AG04449 (cell line): ENCODE data around the gene HBQ1.
A peak's percentile ranks its signal among the peaks of the same experiment; 100 is the strongest.

Source experiments
- CTCF ChIA-PET: fragments of 350-600 bp; formaldehyde crosslinking; extraction: SDS; loops from one replicate; lab custom pipeline; 2021; ENCODE audit warnings: antibody characterized with exemption; lab: Yijun Ruan, JAX
- POLR2A ChIA-PET: fragments of 400-600, 350-600 bp; formaldehyde crosslinking; extraction: SDS; loops from one replicate; lab custom pipeline; 2020; ENCODE audit warnings: antibody characterized with exemption, inconsistent platforms; lab: Yijun Ruan, JAX
- DNase-seq: peaks from one replicate; pipeline ENCODE4 v3.0.0-alpha.2; 2010; ENCODE audit warnings: low read depth, low spot score
- H3K4me3 ChIP-seq: 2 replicates; pipeline ENCODE4 v1.5.1; 2011; ENCODE audit warnings: low read depth, mild to moderate bottlenecking, control low read depth, low read length
- TF ChIP-seq, protein P1 (sequence below): IDR thresholded peaks from one replicate; pipeline ENCODE4 v1.5.1; 2011; ENCODE audit warnings: mild to moderate bottlenecking, moderate library complexity, low read length, control low read depth, inconsistent platforms; ENCODE audit not compliant: insufficient read depth; ENCODE audit errors: missing control alignments

HBQ1 gene

DNA sequence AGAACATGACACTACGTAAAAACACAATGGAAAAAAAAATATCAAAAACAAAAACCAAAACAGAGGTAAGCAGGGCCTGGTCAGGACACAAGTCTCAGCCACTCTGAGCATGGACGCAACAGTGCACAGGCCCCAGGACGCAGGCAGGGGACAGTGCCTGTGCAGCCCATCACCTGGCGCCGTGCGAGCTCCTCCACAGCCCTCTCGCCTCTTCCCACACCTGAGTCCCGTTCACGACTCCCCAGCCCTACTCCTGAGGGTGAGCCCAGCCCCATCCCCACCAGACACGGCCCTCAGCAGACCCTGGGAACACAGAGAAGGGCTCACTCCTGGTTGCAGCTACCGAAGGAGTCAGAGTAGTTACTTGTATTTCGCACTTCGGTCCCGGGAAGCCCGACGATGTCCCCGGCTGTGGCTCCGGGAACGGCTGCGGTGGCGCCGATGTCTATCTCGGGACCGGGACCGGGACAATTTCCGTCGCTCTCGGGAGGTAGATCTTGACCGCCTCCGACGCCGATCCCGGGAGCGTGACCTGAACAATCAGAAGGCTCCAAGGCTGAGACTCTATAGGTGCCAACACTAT lies 9.4 kb downstream of the HBQ1 start:
- ChIA-PET CTCF (interaction anchor here (2.0 to 9.6 kb wide), 2 partner anchors 7 to 93 kb away, joined by 7 to 81 read pairs; partner anchors contain the start of gene HBQ1), POLR2A (interaction anchor here (0.6 kb wide), 1 partner anchor 9 kb away, joined by 3 read pairs; the partner anchor contains the start of gene HBQ1)
- no peak overlapping the region for H3K4me3 ChIP-seq
- TF ChIP-seq, protein P1, sequence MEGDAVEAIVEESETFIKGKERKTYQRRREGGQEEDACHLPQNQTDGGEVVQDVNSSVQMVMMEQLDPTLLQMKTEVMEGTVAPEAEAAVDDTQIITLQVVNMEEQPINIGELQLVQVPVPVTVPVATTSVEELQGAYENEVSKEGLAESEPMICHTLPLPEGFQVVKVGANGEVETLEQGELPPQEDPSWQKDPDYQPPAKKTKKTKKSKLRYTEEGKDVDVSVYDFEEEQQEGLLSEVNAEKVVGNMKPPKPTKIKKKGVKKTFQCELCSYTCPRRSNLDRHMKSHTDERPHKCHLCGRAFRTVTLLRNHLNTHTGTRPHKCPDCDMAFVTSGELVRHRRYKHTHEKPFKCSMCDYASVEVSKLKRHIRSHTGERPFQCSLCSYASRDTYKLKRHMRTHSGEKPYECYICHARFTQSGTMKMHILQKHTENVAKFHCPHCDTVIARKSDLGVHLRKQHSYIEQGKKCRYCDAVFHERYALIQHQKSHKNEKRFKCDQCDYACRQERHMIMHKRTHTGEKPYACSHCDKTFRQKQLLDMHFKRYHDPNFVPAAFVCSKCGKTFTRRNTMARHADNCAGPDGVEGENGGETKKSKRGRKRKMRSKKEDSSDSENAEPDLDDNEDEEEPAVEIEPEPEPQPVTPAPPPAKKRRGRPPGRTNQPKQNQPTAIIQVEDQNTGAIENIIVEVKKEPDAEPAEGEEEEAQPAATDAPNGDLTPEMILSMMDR: no peak
- DNase-seq: no peak

DNA sequence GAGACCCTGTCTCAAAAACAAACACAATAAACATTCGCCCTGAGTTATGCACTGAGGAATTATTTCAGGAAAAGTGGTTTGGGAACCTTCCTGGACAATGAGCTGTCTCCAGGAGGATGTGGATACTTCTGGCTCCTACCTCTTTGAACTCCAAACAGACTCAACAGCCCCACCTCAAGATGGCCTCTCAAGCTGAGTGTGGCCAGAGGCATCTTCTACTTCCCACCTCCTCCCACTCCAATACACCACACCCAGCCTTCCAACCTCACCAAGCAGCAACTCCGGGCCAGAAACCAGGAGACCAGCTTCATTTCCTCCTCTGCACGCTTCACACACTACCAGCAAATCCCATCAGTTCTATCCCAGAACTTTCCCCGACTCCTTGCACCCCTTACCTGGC lies 11.6 kb downstream of the HBQ1 start:
- DNase-seq: no peak
- ChIA-PET CTCF (interaction anchor here (0.8 to 9.6 kb wide), 2 partner anchors 9 to 85 kb away, joined by 6 to 81 read pairs; partner anchors contain the start of gene HBQ1), POLR2A (interaction anchor here (1.1 kb wide), 1 partner anchor 38 kb away, joined by 3 read pairs; the partner anchor contains the start of gene LUC7L)
- TF ChIP-seq, protein P1: no peak
- H3K4me3 ChIP-seq: no peak overlapping the region

DNA sequence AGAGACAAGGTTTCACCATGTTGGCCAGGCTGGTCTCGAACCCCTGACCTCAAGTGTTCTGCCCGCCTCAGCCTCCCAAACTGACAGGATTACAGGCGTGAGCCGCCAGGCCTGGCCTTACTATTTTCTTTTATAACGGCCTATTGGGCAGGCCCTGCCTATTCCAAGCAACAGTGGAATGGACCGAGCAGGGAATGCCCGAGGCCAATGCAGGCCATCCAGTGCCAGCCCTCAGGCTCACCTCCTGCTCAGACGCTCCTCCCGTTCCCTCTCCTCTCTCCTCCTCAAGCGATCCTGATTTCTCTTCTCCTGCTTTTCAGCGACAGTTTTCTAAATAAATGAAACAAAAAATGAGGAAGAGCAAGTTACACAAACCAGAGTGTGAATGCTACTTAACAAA lies 12.4 kb downstream of the HBQ1 start:
- CTCF ChIA-PET: interaction anchor here (1.5 to 9.6 kb wide), 2 partner anchors 10 to 85 kb away, joined by 6 to 81 read pairs; partner anchors contain the start of gene HBQ1
- POLR2A ChIA-PET: no interaction called here
- H3K4me3 ChIP-seq: no peak overlapping the region
- DNase-seq: no peak
- TF ChIP-seq, protein P1: no peak

DNA sequence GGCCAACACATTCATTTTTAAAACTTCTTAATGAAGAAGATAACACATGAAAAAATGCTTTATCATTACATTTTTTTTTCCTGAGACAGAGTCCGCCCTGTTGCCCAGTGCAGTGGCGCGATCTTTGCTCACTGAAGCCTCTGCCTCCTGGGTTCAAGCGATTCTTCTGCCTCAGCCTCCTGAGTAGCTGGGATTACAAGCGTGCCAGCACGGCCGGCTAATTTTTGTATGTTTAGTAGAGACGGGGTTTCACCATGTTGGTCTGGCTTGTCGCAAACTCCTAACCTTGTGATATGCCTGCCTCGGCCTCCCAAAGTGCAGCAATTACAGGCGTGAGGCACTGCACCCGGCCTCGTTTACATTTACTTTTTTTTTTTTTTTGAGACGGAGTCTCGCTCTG lies 13.2 kb downstream of the HBQ1 start:
- POLR2A ChIA-PET: no interaction called here
- no peak for DNase-seq
- H3K4me3 ChIP-seq: no peak overlapping the region
- CTCF ChIA-PET: interaction anchor here (1.5 to 9.6 kb wide), 2 partner anchors 11 to 86 kb away, joined by 6 to 81 read pairs; partner anchors contain the start of gene HBQ1
- TF ChIP-seq, protein P1: no peak

DNA sequence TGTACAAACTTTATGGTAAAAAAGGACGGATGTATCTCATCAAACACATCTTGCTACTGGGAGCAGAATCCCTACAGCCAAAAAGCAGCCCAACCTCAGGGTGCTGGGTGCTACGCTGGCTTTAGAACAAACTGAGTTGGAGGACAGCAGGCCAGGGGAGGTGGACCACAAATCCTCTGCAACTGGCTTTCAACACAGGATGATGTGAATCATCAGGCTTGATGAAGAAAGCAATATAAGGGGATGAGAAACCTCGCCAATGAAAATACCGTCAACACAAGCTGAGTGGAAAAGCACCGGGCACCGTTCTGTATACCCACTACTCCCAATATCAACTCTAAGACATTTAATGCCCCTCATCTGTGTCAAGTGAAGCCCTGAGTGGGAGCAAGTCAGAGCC lies 14.3 kb downstream of the HBQ1 start:
- H3K4me3 ChIP-seq: no peak overlapping the region
- TF ChIP-seq, protein P1: no peak
- no peak for DNase-seq
- CTCF ChIA-PET: interaction anchor here (0.7 to 9.6 kb wide), 3 partner anchors 11 to 61 kb away, joined by 3 to 81 read pairs (median 3); partner anchors contain the start of gene HBQ1
- POLR2A ChIA-PET: no interaction called here

DNA sequence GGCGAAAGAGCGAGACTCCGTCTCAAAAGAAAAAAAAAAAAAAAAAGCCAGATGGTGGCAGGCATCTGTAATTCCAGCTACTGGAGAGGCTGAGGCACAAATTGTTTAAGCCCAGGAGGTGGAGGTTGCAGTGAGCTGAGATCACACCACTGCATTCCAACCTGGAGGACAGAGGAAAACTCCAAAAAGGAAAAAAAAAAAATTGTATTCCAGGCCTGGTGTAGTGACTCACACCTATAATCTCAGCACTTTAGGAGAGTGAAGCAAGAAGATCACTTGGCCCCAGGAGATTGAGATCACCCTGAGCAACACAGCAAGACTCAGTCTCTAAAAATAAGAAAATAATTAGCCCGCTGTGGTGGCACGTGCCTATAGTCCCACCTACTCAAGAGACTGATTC lies 20.1 kb downstream of the HBQ1 start:
- ChIA-PET POLR2A (no interaction called here), CTCF (interaction anchor here (0.8 to 3.0 kb wide), 3 partner anchors 11 to 27 kb away, joined by 3 to 8 read pairs (median 5); no protein-coding TSS in a partner anchor)
- H3K4me3 ChIP-seq: no peak overlapping the region
- TF ChIP-seq, protein P1: no peak
- DNase-seq: peak; percentile 44
